ENCODE results near the gene OR12D1.
"Not testable (repeated sequence)": the region's sequence is repeated elsewhere in the genome, so short reads cannot be mapped to it uniquely, and the experiment has no call there.

The OR12D1 gene

GRCh38 chr6:29414588-29414987 is at the start of gene OR12D1:
Gene OR12D1 (plus strand): TSS chr6:29414928.
- no peak for DNase-seq

GRCh38 chr6:29368765-29369164 is 46.0 kb upstream of the OR12D1 start, which contains the start of gene OR5V1:
Gene OR5V1 (minus strand): TSS chr6:29368865. CDS start chr6:29356195, 12,670 bp downstream.
- no peak for DNase-seq

- DNase-seq, result no peak
Observed at GRCh38 chr6:29375191-29375590, 39.5 kb upstream of the OR12D1 start, which contains the start of gene OR12D3. Gene OR12D3 (minus strand): TSS chr6:29375291. CDS start chr6:29375287, 4 bp downstream.

GRCh38 chr6:29376003-29376402 is 38.7 kb upstream of the OR12D1 start:
- no peak for DNase-seq

GRCh38 chr6:29388533-29388932 is 26.2 kb upstream of the OR12D1 start:
- no peak for DNase-seq

GRCh38 chr6:29395331-29395730 is 19.4 kb upstream of the OR12D1 start, which contains the start of gene OR12D2:
Gene OR12D2 (plus strand): TSS chr6:29395631. CDS start chr6:29396700, 1,069 bp downstream.
- no peak for DNase-seq

- DNase-seq, result no peak
Observed at GRCh38 chr6:29399525-29399924, 15.2 kb upstream of the OR12D1 start.

- no peak for DNase-seq
Observed at GRCh38 chr6:29403801-29404200, 10.9 kb upstream of the OR12D1 start.

GRCh38 chr6:29419516-29419915 is 4.8 kb downstream of the OR12D1 start:
- DNase-seq, result no peak

- DNase-seq, result no peak
Observed at GRCh38 chr6:29424168-29424567, 9.4 kb downstream of the OR12D1 start.

- DNase-seq, result no peak
Observed at GRCh38 chr6:29424575-29424974, 9.8 kb downstream of the OR12D1 start.

GRCh38 chr6:29425075-29425474 is 10.3 kb downstream of the OR12D1 start:
- DNase-seq, result no peak

GRCh38 chr6:29426654-29427053 is 11.9 kb downstream of the OR12D1 start:
- no peak for DNase-seq

- DNase-seq, result not testable (repeated sequence)
Observed at GRCh38 chr6:29436730-29437129, 22.0 kb downstream of the OR12D1 start.

- no peak for DNase-seq
Observed at GRCh38 chr6:29439006-29439405, 24.3 kb downstream of the OR12D1 start, which contains the start of gene OR10C1. Gene OR10C1 (plus strand): TSS chr6:29439306. CDS start chr6:29440016, 710 bp downstream.

- no peak for DNase-seq
Observed at GRCh38 chr6:29442719-29443118, 28.0 kb downstream of the OR12D1 start.

- DNase-seq, result not testable (repeated sequence)
Observed at GRCh38 chr6:29444031-29444430, 29.3 kb downstream of the OR12D1 start.

- DNase-seq, result no peak
Observed at GRCh38 chr6:29447670-29448069, 32.9 kb downstream of the OR12D1 start.

- DNase-seq, result no peak
Observed at GRCh38 chr6:29451471-29452193, 36.9 kb downstream of the OR12D1 start.

- no peak for DNase-seq
Observed at GRCh38 chr6:29456971-29457370, 42.2 kb downstream of the OR12D1 start, which contains the start of the genes OR11A1 and OR2H1. Gene OR11A1 (minus strand): TSS chr6:29457071. CDS start chr6:29427641, 29,430 bp downstream. Gene OR2H1 (plus strand): TSS chr6:29457155. CDS start chr6:29461770, 4,615 bp downstream.

GRCh38 chr6:29461021-29461814 is 46.5 kb downstream of the OR12D1 start:
- DNase-seq, result no peak

GRCh38 chr6:29462022-29462421 is 47.3 kb downstream of the OR12D1 start:
- no peak for DNase-seq

- no peak for DNase-seq
Observed at GRCh38 chr6:29465279-29465678, 50.6 kb downstream of the OR12D1 start.

GRCh38 chr6:29465801-29466200 is 51.1 kb downstream of the OR12D1 start:
- no peak for DNase-seq
